ENCODE results near the gene ERG.

DNA sequence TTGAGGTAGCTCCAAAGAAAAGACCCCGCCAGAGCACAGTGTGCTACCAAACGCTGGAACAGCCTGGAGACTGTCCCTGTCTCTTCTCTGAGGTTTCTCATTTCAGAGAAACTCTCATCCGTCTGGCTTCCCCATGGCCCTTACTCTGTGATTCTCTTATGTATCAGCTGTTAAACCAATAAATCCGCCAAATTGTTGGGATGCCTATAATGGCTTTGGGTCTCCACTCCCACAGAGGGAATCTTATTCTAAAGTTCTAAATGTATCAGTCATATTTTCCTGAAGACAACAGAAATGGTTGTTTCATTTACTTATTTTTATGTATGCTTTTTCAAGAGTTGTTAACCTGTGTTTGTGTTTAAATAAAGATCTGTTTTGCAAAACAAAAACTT lies 4.0 kb downstream of the ERG start:
- TF ChIP-seq, protein P1, sequence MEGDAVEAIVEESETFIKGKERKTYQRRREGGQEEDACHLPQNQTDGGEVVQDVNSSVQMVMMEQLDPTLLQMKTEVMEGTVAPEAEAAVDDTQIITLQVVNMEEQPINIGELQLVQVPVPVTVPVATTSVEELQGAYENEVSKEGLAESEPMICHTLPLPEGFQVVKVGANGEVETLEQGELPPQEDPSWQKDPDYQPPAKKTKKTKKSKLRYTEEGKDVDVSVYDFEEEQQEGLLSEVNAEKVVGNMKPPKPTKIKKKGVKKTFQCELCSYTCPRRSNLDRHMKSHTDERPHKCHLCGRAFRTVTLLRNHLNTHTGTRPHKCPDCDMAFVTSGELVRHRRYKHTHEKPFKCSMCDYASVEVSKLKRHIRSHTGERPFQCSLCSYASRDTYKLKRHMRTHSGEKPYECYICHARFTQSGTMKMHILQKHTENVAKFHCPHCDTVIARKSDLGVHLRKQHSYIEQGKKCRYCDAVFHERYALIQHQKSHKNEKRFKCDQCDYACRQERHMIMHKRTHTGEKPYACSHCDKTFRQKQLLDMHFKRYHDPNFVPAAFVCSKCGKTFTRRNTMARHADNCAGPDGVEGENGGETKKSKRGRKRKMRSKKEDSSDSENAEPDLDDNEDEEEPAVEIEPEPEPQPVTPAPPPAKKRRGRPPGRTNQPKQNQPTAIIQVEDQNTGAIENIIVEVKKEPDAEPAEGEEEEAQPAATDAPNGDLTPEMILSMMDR (IDR thresholded peaks at IDR 0.05), result no peak
- TF ChIP-seq TEAD4 (CRISPR knock-in tag; IDR thresholded peaks at IDR 0.05), result no peak
- TF ChIP-seq MXD4 (CRISPR knock-in tag; IDR thresholded peaks at IDR 0.05; ENCODE audit: borderline replicate concordance), result no peak
- no peak for TF ChIP-seq JUN (CRISPR knock-in tag; IDR thresholded peaks at IDR 0.05)
- no peak for TF ChIP-seq ZBTB21 (CRISPR knock-in tag; IDR thresholded peaks at IDR 0.05; ENCODE audit: borderline replicate concordance)
- no peak for TF ChIP-seq IRF2 (CRISPR knock-in tag; IDR thresholded peaks at IDR 0.05; ENCODE audit: borderline replicate concordance, low read depth)
- TF ChIP-seq, protein P2, sequence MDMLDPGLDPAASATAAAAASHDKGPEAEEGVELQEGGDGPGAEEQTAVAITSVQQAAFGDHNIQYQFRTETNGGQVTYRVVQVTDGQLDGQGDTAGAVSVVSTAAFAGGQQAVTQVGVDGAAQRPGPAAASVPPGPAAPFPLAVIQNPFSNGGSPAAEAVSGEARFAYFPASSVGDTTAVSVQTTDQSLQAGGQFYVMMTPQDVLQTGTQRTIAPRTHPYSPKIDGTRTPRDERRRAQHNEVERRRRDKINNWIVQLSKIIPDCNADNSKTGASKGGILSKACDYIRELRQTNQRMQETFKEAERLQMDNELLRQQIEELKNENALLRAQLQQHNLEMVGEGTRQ (CRISPR knock-in tag; IDR thresholded peaks at IDR 0.05), result no peak
- TF ChIP-seq, protein P3, sequence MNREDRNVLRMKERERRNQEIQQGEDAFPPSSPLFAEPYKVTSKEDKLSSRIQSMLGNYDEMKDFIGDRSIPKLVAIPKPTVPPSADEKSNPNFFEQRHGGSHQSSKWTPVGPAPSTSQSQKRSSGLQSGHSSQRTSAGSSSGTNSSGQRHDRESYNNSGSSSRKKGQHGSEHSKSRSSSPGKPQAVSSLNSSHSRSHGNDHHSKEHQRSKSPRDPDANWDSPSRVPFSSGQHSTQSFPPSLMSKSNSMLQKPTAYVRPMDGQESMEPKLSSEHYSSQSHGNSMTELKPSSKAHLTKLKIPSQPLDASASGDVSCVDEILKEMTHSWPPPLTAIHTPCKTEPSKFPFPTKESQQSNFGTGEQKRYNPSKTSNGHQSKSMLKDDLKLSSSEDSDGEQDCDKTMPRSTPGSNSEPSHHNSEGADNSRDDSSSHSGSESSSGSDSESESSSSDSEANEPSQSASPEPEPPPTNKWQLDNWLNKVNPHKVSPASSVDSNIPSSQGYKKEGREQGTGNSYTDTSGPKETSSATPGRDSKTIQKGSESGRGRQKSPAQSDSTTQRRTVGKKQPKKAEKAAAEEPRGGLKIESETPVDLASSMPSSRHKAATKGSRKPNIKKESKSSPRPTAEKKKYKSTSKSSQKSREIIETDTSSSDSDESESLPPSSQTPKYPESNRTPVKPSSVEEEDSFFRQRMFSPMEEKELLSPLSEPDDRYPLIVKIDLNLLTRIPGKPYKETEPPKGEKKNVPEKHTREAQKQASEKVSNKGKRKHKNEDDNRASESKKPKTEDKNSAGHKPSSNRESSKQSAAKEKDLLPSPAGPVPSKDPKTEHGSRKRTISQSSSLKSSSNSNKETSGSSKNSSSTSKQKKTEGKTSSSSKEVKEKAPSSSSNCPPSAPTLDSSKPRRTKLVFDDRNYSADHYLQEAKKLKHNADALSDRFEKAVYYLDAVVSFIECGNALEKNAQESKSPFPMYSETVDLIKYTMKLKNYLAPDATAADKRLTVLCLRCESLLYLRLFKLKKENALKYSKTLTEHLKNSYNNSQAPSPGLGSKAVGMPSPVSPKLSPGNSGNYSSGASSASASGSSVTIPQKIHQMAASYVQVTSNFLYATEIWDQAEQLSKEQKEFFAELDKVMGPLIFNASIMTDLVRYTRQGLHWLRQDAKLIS (CRISPR knock-in tag; IDR thresholded peaks at IDR 0.05; ENCODE audit: borderline replicate concordance), result no peak
- TF ChIP-seq, protein P4, sequence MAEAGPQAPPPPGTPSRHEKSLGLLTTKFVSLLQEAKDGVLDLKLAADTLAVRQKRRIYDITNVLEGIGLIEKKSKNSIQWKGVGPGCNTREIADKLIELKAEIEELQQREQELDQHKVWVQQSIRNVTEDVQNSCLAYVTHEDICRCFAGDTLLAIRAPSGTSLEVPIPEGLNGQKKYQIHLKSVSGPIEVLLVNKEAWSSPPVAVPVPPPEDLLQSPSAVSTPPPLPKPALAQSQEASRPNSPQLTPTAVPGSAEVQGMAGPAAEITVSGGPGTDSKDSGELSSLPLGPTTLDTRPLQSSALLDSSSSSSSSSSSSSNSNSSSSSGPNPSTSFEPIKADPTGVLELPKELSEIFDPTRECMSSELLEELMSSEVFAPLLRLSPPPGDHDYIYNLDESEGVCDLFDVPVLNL (CRISPR knock-in tag; IDR thresholded peaks at IDR 0.05; ENCODE audit: borderline replicate concordance, low read depth), result no peak
- TF ChIP-seq, protein P5, sequence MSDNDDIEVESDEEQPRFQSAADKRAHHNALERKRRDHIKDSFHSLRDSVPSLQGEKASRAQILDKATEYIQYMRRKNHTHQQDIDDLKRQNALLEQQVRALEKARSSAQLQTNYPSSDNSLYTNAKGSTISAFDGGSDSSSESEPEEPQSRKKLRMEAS (CRISPR knock-in tag; IDR thresholded peaks at IDR 0.05), result no peak
- TF ChIP-seq CREB1 (CRISPR knock-in tag; IDR thresholded peaks at IDR 0.05), result no peak
- TF ChIP-seq, protein P6, sequence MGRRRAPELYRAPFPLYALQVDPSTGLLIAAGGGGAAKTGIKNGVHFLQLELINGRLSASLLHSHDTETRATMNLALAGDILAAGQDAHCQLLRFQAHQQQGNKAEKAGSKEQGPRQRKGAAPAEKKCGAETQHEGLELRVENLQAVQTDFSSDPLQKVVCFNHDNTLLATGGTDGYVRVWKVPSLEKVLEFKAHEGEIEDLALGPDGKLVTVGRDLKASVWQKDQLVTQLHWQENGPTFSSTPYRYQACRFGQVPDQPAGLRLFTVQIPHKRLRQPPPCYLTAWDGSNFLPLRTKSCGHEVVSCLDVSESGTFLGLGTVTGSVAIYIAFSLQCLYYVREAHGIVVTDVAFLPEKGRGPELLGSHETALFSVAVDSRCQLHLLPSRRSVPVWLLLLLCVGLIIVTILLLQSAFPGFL (CRISPR knock-in tag; IDR thresholded peaks at IDR 0.05; ENCODE audit: borderline replicate concordance), result no peak

Data from WTC11 (cell line).